Adrenal gland (tissue), 5 donors: ENCODE results near the gene ABCA13.

ENCODE experiments used
- POLR2A ChIP-seq, 2 donors: fragments of 450-650 bp; IDR thresholded peaks; one replicate each; pipeline ENCODE4 v1.6.1; 2017; ENCODE audit warnings: antibody characterized with exemption in 2 of 2, mild to moderate bottlenecking in 2 of 2, moderate library complexity in 1 of 2
- TF ChIP-seq, protein P1 (sequence below), 6 experiments: fragments of 450-650 bp in 4 of 6; fragments of 200-600 bp in 2 of 6; sonication (generic) in 1 of 6; IDR thresholded peaks; 1 replicate in 5 of 6; 2 replicates in 1 of 6; pipeline versions ENCODE4 v1.5.1 to v1.8.0; 2016 to 2021; ENCODE audit warnings: antibody characterized with exemption in 6 of 6, mild to moderate bottlenecking in 2 of 6, moderate library complexity in 1 of 6
- donor health status: DM: no; HTN: no; CAD: no.

DNA sequence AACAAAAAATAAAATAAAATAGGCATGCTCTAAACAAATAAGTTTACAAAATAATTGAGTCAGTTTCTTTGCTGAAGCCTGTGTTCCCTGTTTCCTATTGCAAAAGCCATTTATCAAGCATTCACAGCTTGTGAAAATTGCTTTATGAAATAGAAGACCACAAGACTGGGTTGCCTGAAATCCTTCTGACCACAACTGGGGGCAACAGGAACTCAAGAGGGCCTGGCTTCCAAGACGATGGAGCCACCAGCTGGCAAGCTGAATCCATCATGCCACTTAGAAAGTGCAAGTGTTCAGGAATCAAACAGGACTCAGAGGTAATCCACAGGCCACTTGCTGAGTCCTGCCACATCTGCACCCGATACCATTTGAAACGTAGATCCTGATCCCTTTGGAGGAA is 752 bp upstream of the ABCA13 start:
- TF ChIP-seq, protein P1, sequence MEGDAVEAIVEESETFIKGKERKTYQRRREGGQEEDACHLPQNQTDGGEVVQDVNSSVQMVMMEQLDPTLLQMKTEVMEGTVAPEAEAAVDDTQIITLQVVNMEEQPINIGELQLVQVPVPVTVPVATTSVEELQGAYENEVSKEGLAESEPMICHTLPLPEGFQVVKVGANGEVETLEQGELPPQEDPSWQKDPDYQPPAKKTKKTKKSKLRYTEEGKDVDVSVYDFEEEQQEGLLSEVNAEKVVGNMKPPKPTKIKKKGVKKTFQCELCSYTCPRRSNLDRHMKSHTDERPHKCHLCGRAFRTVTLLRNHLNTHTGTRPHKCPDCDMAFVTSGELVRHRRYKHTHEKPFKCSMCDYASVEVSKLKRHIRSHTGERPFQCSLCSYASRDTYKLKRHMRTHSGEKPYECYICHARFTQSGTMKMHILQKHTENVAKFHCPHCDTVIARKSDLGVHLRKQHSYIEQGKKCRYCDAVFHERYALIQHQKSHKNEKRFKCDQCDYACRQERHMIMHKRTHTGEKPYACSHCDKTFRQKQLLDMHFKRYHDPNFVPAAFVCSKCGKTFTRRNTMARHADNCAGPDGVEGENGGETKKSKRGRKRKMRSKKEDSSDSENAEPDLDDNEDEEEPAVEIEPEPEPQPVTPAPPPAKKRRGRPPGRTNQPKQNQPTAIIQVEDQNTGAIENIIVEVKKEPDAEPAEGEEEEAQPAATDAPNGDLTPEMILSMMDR (IDR thresholded peaks at IDR 0.05): no peak
- TF ChIP-seq POLR2A (IDR thresholded peaks at IDR 0.05): no peak
